Fibroblast of pulmonary artery (primary cell): ENCODE measurements around the gene PNMA5.

Experiments
- DNase-seq: peaks from one replicate; pipeline ENCODE4 v3.0.0-alpha.2; 2010; ENCODE audit warnings: low read depth
- H3K4me3 ChIP-seq: replicated peaks from 2 replicates; pipeline ENCODE4 v1.5.1; 2011; ENCODE audit warnings: low read depth, mild to moderate bottlenecking, control low read depth, low read length, moderate library complexity
- TF ChIP-seq, protein P1 (sequence below): IDR thresholded peaks from 2 replicates; pipeline ENCODE4 v1.5.1; 2011; ENCODE audit warnings: mild to moderate bottlenecking, control low read depth, low read length, inconsistent platforms; ENCODE audit errors: missing control alignments

The PNMA5 gene

DNA sequence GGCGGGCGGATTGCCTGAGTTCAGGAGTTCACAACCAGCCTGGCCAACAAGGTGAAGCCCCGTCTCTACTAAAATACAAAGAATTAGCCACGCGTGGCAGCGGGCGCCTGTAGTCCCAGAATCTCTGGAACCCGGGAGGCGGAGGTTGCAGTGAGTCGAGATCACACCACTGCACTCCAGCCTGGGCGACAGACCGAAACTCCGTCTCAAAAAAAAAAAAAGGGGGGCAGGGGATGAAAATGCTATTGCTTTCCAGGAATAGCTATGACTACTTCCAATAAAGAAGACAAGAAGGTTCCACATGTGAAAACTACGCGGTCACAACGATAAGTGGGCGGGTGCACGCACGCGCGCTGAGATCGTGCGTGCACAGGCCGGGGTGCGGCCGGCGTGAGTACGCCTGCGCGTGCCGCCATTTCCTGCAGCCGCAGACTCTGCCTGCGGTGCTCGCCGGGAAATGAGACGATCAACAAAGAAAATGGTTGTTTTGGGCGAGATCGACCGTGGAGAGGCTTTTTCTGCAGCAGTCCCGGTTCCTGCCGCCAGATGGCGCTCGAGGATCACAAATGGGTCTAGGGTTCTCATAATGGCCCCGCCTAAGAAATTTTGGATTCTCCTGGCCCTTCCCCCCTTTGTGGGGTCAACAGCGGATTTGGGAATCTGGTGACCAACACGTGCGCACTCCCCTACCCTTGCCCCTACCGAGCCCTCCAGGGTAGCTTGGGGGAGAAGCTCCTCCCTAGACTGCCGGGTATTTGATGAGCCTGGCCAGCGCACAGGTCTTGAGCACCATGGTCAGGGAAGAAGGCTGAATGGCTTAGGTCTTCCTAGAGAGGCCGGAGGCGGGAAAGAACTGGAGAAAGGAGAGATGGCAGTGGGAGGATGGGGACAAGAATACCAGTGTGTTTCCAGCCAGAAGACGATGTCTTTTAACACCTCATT lies 35.1 kb downstream of the PNMA5 start:
- TF ChIP-seq, protein P1, sequence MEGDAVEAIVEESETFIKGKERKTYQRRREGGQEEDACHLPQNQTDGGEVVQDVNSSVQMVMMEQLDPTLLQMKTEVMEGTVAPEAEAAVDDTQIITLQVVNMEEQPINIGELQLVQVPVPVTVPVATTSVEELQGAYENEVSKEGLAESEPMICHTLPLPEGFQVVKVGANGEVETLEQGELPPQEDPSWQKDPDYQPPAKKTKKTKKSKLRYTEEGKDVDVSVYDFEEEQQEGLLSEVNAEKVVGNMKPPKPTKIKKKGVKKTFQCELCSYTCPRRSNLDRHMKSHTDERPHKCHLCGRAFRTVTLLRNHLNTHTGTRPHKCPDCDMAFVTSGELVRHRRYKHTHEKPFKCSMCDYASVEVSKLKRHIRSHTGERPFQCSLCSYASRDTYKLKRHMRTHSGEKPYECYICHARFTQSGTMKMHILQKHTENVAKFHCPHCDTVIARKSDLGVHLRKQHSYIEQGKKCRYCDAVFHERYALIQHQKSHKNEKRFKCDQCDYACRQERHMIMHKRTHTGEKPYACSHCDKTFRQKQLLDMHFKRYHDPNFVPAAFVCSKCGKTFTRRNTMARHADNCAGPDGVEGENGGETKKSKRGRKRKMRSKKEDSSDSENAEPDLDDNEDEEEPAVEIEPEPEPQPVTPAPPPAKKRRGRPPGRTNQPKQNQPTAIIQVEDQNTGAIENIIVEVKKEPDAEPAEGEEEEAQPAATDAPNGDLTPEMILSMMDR: peak; percentile 58
- peak; percentile 92 for DNase-seq
- H3K4me3 ChIP-seq: peak overlapping the region; percentile 36

DNA sequence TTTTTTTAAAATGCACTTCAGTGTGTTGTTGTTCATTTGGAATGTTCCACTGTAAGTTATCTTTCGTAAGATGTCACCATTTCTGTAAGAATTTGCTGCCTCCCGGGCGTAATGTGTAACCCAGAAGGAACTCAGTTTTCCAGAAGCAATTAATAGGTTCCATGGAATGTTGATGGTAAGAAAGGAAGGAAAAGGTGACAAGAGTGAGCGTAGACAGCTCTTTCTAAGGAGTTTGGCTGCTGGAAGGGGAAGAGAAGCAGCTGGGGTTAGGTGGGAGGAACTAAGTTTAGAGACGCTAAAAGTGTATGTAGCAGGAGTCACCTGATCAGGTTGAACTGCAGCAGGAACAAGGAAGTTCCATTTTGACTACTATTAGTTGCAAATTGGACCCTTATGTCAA lies 35.9 kb downstream of the PNMA5 start:
- no peak overlapping the region for H3K4me3 ChIP-seq
- TF ChIP-seq, protein P1: no peak
- DNase-seq: no peak

- no peak for DNase-seq
- no peak overlapping the region for H3K4me3 ChIP-seq
- TF ChIP-seq, protein P1: no peak
Observed at GRCh38 chrX:152950786-152951185, 43.1 kb downstream of the PNMA5 start.

GRCh38 chrX:152949114-152949513 lies 44.8 kb downstream of the PNMA5 start:
- no peak overlapping the region for H3K4me3 ChIP-seq
- TF ChIP-seq, protein P1: no peak
- DNase-seq: no peak

GRCh38 chrX:152946681-152947080 lies 47.2 kb downstream of the PNMA5 start:
- no peak for DNase-seq
- H3K4me3 ChIP-seq: no peak overlapping the region
- TF ChIP-seq, protein P1: no peak

DNA sequence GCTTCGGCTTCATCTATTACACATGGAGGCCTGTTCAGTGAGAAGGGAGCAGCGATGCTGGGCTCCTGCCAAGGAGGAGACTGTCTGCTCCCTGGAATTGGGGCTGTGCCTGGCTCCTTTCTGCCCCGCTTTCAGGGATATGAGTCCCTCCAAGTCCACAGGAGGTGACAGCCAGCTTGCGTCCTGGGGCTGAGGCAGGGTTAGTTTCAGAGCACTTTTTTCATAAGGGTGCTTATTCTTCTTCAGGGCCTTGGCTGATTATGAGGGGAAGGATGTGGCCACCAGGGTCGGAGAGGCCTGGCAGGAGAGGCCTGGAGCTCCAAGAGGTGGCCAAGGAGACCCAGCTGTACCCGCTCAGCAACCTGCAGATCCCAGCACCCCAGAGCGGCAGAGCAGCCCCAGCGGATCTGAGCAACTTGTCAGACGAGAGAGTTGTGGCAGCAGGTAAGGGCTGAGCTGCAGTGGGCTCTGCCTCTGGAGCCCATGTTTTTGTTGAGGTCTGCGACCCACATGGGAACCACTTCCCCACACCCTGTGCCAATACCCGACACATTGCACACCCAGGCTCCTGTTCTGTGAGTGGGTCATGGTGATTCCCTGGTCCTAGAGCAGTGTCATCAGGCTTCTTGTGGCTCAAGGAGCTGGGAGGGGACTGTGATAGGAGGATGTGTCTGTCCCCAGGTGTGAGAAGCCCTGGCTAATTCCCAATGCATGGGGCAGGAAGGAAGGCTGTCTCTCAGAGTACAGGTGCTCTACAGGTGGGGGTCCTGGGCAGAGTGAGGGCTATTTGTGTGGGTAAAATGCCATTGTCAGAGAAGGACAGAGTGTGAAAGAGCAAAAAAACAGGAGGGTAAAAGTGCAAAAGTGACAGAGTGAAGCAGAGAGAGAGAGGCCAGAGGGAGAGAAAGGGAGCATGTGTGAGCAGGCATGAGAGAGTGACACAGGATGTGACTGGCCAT lies 48.6 kb downstream of the PNMA5 start:
- DNase-seq: no peak
- TF ChIP-seq, protein P1: no peak
- H3K4me3 ChIP-seq: no peak overlapping the region
